Karpas-422 (cell line): ENCODE data around the gene NR2C2AP. TPM values are rescaled to one million over a fixed set of nuclear protein-coding genes. Genes with fewer than 3 reads are reported as not detected.

Source experiments
- DNase-seq: peaks from one replicate; pipeline ENCODE4 v3.0.0-alpha.2; 2015
- H2AFZ ChIP-seq: fragments of 200-600 bp; sonication (generic); 2 replicates; pipeline ENCODE4 v1.6.1; 2014; ENCODE audit warnings: antibody characterized with exemption, low read length, mixed read lengths
- H3K27ac ChIP-seq: fragments of 200-600 bp; sonication (generic); 2 replicates; pipeline ENCODE4 v1.5.1; 2014; ENCODE audit warnings: mild to moderate bottlenecking, low read length, moderate library complexity
- H3K27me3 ChIP-seq: fragments of 200-600 bp; sonication (generic); 2 replicates; pipeline ENCODE4 v1.6.1; 2014; ENCODE audit warnings: low read length, mixed read lengths
- H3K36me3 ChIP-seq: fragments of 200-600 bp; sonication (generic); 2 replicates; pipeline ENCODE4 v1.6.1; 2014; ENCODE audit warnings: low read length, mixed read lengths; ENCODE audit not compliant: insufficient read depth
- H3K4me1 ChIP-seq: fragments of 200-600 bp; sonication (generic); 2 replicates; pipeline ENCODE4 v1.6.1; 2014; ENCODE audit warnings: mild to moderate bottlenecking, low read length, mixed read lengths
- H3K4me2 ChIP-seq: fragments of 200-600 bp; sonication (generic); 2 replicates; pipeline ENCODE4 v1.6.1; 2014; ENCODE audit warnings: low read length, low read depth, mild to moderate bottlenecking; ENCODE audit not compliant: poor library complexity, severe bottlenecking
- H3K4me3 ChIP-seq: fragments of 200-600 bp; sonication (generic); 2 replicates; pipeline ENCODE4 v1.5.1; 2014; ENCODE audit warnings: mild to moderate bottlenecking, antibody characterized with exemption, low read length, mixed read lengths
- H3K79me2 ChIP-seq: fragments of 200-600 bp; sonication (generic); 2 replicates; pipeline ENCODE4 v1.6.1; 2014; ENCODE audit warnings: mild to moderate bottlenecking, low read length, mixed read lengths
- H3K9ac ChIP-seq: fragments of 200-600 bp; sonication (generic); 2 replicates; pipeline ENCODE4 v1.6.0; 2014; ENCODE audit warnings: low read length
- H3K9me2 ChIP-seq: fragments of 200-600 bp; sonication (generic), shearing (Covaris generic); replicated peaks from 2 replicates; pipeline ENCODE4 v1.6.0; 2014; ENCODE audit warnings: mild to moderate bottlenecking, low read length, moderate library complexity; ENCODE audit not compliant: insufficient read depth
- H3K9me3 ChIP-seq: fragments of 300-700, 200-600 bp; sonication (generic); 2 replicates; pipeline ENCODE4 v1.6.1; 2014; ENCODE audit warnings: low read length, mixed read lengths
- H4K20me1 ChIP-seq: fragments of 200-600 bp; sonication (generic); 2 replicates; pipeline ENCODE4 v1.6.1; 2014; ENCODE audit warnings: mild to moderate bottlenecking, antibody characterized with exemption, low read length, low read depth; ENCODE audit not compliant: insufficient read depth
- total RNA-seq: library from RNA; depleted of rRNA; stranded (reverse); fragments of >200 nt; shearing (Covaris generic); gene quantifications from 2 replicates; pipeline ENCODE4 v1.2.3, GENCODE V29; 2014; ENCODE audit warnings: low replicate concordance; rRNA removed

Gene NR2C2AP, protein sequence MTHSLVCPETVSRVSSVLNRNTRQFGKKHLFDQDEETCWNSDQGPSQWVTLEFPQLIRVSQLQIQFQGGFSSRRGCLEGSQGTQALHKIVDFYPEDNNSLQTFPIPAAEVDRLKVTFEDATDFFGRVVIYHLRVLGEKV
- 6.9 and 21.4 TPM in 2 replicates for total RNA-seq

DNA sequence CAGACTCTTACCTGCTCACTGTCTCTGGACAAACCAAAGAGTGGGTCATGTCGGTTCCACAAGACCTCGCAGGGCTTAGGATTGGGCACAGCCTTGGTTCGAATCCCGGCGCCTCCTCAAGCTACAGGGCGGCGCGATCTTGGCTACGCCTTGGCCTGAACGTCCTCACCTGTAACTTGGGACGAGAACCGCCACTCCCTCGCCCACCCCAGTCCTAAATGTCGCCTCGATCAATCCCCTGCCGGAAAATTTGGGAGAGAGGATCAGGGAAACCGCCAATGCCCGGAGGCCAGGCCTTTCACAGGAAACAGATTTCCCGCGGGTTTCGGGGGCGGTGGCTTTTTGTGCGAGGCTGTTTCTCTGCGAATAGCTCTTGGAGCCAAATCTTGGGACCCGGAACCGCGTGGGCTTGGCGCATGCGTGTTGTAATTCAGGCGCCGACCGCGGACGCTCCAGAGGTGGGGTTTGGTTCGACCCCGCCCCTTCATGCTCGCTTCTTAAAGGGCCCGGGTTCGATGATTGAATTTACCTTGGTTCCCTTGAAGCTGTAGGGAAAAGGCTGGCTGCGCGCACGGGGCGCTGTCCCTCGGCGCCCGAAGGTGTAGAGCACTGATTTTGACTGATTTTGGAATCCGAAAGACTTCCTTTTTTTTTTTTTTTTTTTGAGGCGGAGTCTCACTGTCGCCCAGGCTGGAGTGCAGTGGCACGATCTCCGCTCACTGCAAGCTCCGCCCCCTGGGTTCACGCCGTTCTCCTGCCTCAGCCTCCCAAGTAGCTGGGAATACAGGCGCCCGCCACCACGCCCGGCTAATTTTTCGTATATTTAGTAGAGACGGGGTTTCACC, at the start of gene NR2C2AP:
TSS of gene NR2C2AP (minus strand) at position 403 of the 845 bp plus-strand sequence. CDS start at position 49, 354 bp downstream.
- no peak within 1 kb of the TSS for H2AFZ ChIP-seq
- peak within 1 kb of the TSS; percentile 85 for H3K4me2 ChIP-seq
- no peaks in the 10 kb centered on the region for H3K9me3 ChIP-seq
- H3K9me2 ChIP-seq, result no peaks in the 10 kb centered on the region
- H3K36me3 ChIP-seq, result 0 out of 2 replicates have a peak, but pooled peaks cover 3% of the 10 kb centered on the region
- H3K4me1 ChIP-seq, result peaks cover 17% of the 10 kb centered on the region
- H3K9ac ChIP-seq, result peak within 1 kb of the TSS; percentile 84
- H3K27me3 ChIP-seq, result no peaks in the 10 kb centered on the region
- H4K20me1 ChIP-seq, result no peaks in the 10 kb centered on the region
- peak within 1 kb of the TSS; percentile 40; the same call in 1 of the 2 replicates for H3K27ac ChIP-seq
- peak within 1 kb of the TSS; percentile 92 for H3K4me3 ChIP-seq
- H3K79me2 ChIP-seq, result peaks cover 15% of the 10 kb centered on the region
- peak; percentile 98 for DNase-seq

GRCh38 chr19:19250196-19250801, 47.1 kb upstream of the NR2C2AP start:
- Histone ChIP-seq H3K79me2 (no peaks in the 10 kb centered on the region), H3K36me3 (no peaks in the 10 kb centered on the region), H3K9ac (no peak overlapping the region), H3K4me3 (no peak overlapping the region), H3K27me3 (no peaks in the 10 kb centered on the region), H3K4me1 (no peaks in the 10 kb centered on the region), H3K9me2 (no peaks in the 10 kb centered on the region), H4K20me1 (no peaks in the 10 kb centered on the region), H3K4me2 (no peak overlapping the region), H3K27ac (no peak overlapping the region), H3K9me3 (no peaks in the 10 kb centered on the region), H2AFZ (no peak overlapping the region)
- no peak for DNase-seq

GRCh38 chr19:19240476-19240875, 37.3 kb upstream of the NR2C2AP start:
- no peak overlapping the region for H3K4me3 ChIP-seq
- no peaks in the 10 kb centered on the region for H3K9me2 ChIP-seq
- no peak for DNase-seq
- no peaks in the 10 kb centered on the region for H3K27me3 ChIP-seq
- no peak overlapping the region for H3K27ac ChIP-seq
- no peak overlapping the region for H3K4me2 ChIP-seq
- H3K4me1 ChIP-seq, result no peaks in the 10 kb centered on the region
- H3K79me2 ChIP-seq, result no peaks in the 10 kb centered on the region
- peaks cover 3% of the 10 kb centered on the region for H3K9me3 ChIP-seq
- no peak overlapping the region for H3K9ac ChIP-seq
- no peaks in the 10 kb centered on the region for H3K36me3 ChIP-seq
- no peaks in the 10 kb centered on the region for H4K20me1 ChIP-seq
- no peak overlapping the region for H2AFZ ChIP-seq

GRCh38 chr19:19239675-19240074, 36.5 kb upstream of the NR2C2AP start:
- Histone ChIP-seq H3K9me2 (no peaks in the 10 kb centered on the region), H3K79me2 (no peaks in the 10 kb centered on the region), H3K9me3 (peaks cover 4% of the 10 kb centered on the region), H3K36me3 (no peaks in the 10 kb centered on the region), H3K4me3 (no peak overlapping the region), H4K20me1 (no peaks in the 10 kb centered on the region), H3K27ac (no peak overlapping the region), H3K4me2 (no peak overlapping the region), H3K4me1 (no peaks in the 10 kb centered on the region), H2AFZ (no peak overlapping the region), H3K27me3 (no peaks in the 10 kb centered on the region), H3K9ac (no peak overlapping the region)
- no peak for DNase-seq

GRCh38 chr19:19238126-19238894, 35.1 kb upstream of the NR2C2AP start:
- Histone ChIP-seq H3K4me2 (no peak overlapping the region), H3K4me1 (no peaks in the 10 kb centered on the region), H2AFZ (no peak overlapping the region), H3K9me2 (no peaks in the 10 kb centered on the region), H3K9ac (no peak overlapping the region), H3K4me3 (no peak overlapping the region), H3K9me3 (peaks cover 14% of the 10 kb centered on the region), H3K27ac (no peak overlapping the region), H3K36me3 (no peaks in the 10 kb centered on the region), H4K20me1 (no peaks in the 10 kb centered on the region), H3K27me3 (no peaks in the 10 kb centered on the region), H3K79me2 (no peaks in the 10 kb centered on the region)
- no peak for DNase-seq

DNA sequence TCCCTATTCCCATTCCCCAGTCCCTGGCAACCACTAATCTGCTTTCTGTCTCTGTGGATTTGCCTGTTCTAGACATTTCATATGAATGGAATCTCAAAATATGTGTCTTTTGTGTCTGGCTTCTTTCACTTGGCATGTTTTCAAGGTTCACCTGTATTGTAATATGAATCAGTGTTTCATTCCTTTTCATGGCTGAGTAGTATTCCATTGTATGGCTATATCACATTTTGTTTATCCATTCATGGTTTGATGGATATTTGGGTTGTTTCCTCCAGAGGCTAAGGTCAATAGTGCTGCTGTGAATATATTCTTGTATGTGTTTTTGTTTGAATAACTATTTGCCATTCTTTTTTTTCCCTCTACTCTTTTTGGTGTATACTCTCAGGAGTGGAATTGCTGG, 33.0 kb upstream of the NR2C2AP start:
- Histone ChIP-seq H3K27ac (no peak overlapping the region), H3K4me3 (no peak overlapping the region), H3K27me3 (no peaks in the 10 kb centered on the region), H3K9ac (no peak overlapping the region), H2AFZ (no peak overlapping the region), H3K36me3 (no peaks in the 10 kb centered on the region), H3K79me2 (no peaks in the 10 kb centered on the region), H3K9me3 (peaks cover 14% of the 10 kb centered on the region), H3K9me2 (no peaks in the 10 kb centered on the region), H3K4me2 (no peak overlapping the region), H3K4me1 (no peaks in the 10 kb centered on the region), H4K20me1 (no peaks in the 10 kb centered on the region)
- no peak for DNase-seq

GRCh38 chr19:19234220-19234816, 31.1 kb upstream of the NR2C2AP start:
- no peak overlapping the region for H3K9ac ChIP-seq
- no peaks in the 10 kb centered on the region for H3K9me2 ChIP-seq
- no peak overlapping the region for H3K4me2 ChIP-seq
- no peak overlapping the region for H3K27ac ChIP-seq
- no peaks in the 10 kb centered on the region for H3K4me1 ChIP-seq
- H3K36me3 ChIP-seq, result no peaks in the 10 kb centered on the region
- H3K79me2 ChIP-seq, result no peaks in the 10 kb centered on the region
- H3K9me3 ChIP-seq, result peaks cover 14% of the 10 kb centered on the region
- H3K4me3 ChIP-seq, result no peak overlapping the region
- no peak for DNase-seq
- H3K27me3 ChIP-seq, result no peaks in the 10 kb centered on the region
- no peaks in the 10 kb centered on the region for H4K20me1 ChIP-seq
- H2AFZ ChIP-seq, result no peak overlapping the region
